Activated CD4-positive, alpha-beta T cell treated with anti-CD3 and anti-CD28 coated beads, Interleukin-2, Interleukin-4, amounts not matched to agents 100 ng/mL and 50 ng/mL, durations not matched to agents 16 hours and 8 hours (primary cell): ENCODE results near the gene NPFF.
A peak's percentile ranks its signal among the peaks of the same experiment; 100 is the strongest.
"Not testable (repeated sequence)": the region's sequence is repeated elsewhere in the genome, so short reads cannot be mapped to it uniquely, and the experiment has no call there.

Source experiments
- DNase-seq: peaks from one replicate; pipeline ENCODE4 v3.0.0-alpha.2; 2020; ENCODE audit warnings: low spot score

The NPFF gene, protein sequence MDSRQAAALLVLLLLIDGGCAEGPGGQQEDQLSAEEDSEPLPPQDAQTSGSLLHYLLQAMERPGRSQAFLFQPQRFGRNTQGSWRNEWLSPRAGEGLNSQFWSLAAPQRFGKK

DNA sequence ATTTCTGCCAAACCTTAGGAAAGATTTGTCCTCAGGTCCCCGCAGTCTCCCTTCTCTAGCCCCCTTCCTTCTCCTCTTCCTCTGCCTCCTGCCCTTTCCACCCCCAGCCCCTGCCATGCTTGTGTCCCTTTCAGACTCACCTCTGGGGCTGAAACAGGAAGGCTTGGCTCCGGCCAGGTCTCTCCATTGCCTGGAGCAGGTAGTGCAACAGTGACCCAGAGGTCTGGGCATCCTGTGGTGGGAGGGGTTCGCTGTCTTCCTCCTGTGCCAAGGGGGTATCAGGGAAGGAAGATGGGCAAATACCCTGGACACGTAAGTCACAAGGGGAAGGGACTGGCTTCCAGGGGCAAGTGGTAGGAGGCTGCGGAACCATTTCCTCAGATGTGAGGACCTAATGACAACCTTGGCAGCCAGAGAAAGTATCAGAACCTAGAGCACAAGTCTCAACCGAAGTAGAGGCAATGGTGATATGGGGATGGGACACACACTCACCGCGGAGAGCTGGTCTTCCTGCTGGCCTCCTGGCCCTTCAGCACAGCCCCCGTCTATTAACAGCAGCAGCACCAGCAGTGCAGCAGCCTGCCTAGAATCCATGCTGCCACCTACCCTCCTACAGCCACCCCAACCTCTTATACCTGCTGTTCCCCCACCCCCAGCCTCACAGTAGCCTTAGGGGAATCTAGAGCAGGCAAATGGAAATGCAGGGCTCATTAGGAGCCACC lies at the start of gene NPFF:
TSS of gene NPFF (minus strand) at position 604 of the 722 bp plus-strand sequence. CDS start at position 594, 10 bp downstream.
- DNase-seq: no peak

DNA sequence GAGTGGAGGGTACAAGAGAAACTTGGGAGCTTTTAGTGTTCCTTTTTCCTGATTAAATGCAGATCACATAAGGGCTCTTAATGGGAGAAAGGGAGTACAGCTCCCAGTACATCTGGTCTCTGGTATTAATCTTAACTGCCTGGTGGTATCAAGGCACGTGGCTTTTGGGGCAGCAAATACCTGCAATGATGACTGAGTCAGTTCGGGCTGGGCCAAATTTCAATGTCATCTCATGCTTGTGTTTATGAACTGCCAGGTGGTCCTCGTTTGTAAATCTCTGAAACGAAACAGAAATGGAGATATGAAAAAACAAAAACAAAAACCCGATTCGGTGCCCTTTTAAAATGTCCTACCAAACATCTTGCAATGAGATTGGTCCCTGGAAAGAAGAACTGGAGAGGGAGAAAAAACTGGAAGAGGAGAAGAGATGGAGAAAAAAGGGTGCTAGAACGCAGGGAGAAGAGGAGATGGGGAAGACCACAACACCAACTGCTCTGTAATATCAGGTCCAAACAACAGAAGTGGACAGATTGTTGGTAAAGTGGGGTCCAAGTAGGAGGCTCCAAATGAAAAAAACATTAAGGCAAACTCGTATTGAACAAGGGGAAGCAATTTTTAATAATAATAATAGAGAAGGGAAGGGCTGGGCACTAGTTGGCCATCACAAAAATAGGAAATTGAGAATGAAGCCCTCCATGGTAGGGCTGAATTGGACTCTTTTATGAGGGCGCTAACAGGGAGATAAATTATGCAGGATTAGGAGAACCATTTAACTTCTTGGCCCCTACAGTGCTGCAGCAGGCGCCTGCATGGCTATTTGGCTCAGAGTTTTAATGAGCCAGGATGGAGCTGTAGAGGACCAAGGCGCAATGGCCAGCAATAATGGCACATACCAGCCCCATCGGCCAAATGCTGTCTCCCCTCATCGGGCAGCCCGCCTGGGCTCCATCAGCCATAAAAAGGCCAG lies 45.4 kb upstream of the NPFF start:
- no peak for DNase-seq

DNA sequence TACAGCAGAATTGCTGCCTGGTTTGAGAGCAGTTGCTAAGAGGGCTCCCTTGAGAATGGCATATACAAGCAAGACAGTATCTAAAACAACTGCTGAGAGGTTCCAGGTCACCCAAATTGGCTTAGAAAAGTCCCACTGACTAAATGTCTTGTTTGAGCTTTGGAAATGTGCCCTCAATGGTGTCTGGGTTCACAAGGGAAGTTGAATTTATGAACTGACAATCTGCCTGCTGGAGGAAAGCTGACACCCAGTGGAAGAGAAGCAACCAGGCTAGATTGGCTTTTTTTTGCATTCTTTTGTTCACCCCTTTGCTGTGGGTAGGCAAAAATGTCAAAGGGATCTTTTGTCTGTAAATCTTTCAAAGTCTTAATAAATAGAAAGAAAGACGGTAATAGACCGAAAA lies 44.6 kb upstream of the NPFF start:
- no peak for DNase-seq

DNA sequence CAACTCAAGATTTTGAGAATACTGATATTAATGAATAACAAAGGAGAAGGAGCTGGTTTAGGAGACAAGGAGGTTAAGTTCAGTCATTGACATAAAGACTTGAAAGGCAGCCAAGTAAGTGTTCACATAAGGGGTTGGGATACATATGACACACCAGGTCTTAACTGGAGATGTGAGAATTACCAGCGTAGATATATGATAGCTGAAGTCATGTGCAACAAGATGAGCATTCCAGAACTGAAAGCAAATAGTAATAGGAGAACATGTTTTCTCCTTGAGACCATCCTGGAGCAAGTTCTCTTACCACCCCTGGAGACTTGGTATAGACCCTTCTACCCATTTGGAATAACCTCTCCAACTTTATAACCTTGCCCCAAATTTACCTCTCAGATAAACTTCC lies 43.3 kb upstream of the NPFF start:
- no peak for DNase-seq

DNA sequence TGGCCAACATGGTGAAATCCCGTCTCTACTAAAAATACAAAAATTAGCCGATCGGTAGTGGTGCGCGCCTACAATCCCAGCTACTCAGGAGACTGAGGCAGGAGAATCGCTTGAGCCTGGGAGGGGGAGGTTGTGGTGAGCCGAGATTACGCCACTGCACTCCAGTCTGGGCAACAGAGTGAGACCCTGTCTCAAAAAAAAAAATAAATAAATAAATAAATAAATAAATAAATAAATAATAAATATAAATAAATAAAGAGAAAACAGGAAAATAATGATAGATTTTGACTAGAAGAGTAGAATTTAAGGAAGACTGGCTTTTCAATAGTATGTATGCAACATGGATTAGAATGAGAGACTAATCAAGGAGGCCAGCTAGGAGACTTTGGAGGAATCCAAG lies 42.8 kb upstream of the NPFF start:
- DNase-seq: not testable (repeated sequence)

DNA sequence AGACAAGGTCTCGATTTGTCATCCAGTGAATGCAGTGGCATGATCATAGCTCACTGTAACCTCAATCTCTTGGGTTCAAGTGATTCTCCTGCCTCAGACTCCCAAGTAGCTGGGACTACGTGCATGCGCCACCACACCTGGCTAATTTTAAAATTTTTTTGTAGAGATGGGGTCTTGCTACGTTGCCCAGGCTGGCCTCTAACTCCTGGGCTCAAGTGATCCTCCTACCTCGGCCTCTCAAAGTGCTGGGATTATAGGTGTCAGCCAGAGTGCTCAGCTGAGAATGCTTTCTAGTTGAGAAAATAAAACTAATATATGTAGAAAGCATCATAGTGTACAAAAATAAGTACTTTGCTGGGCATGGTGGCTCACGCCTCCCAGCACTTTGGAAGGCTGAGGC lies 41.1 kb upstream of the NPFF start:
- not testable (repeated sequence) for DNase-seq

DNA sequence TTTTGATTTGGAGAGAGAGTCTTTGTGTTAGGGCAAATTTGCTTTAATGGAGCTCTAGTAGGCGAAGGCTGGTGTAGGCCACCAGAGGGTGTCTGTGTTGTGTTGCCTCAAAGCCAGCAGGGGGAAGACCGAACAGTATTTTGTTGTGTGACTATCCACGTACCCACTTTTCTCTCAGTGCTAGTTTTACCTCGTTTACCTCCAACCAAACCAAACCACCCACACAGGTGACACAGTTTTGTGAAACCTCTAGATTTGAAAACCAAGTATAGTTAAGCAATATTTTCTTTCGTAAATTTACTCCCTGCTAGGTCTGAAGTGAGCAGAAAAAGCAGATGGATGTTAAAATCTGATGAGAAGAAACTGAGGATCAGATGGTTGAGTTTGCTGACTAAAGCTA lies 36.3 kb upstream of the NPFF start:
- peak; percentile 63 for DNase-seq

DNA sequence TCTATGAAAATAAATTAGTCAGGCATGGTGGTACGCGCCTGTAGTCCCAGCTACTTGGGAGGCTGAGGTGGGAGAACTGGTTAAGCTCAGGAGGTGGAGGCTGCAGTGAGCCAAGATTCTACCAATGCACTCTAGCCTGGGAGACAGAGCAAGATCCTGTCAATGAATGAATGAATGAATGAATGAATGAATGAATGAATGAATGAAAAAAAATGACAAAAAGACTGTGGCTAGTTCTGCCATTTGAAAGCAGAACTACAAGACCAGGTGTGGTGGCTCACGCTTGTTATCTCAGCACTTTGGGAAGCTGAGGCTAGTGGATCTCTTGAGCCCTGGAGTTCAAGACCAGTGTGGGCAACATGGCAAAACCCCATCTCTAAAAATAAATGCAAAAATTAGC lies 32.2 kb upstream of the NPFF start:
- DNase-seq: no peak

DNA sequence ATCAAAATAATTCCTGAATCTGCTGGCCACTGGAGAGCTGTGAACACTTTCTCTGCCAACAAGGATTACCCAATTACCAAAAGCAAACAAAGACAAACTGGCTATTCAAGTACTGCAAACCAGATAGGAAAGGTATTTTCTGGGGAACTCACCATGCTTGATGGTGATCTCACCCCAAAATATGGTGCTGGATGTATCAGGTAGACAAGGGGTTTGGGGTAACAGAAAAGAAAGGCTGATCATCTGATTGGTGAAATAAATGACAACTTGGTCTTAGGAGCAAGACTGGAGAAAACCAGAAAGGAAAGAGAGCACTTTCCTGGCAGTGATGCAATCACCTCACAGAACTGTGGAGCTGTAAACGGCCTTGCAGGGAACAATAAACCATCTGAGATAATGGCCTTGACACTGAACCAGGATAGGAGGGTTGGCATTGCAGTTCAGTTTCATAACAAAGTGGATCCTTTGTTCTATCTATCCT lies 31.0 kb upstream of the NPFF start:
- DNase-seq: no peak

DNA sequence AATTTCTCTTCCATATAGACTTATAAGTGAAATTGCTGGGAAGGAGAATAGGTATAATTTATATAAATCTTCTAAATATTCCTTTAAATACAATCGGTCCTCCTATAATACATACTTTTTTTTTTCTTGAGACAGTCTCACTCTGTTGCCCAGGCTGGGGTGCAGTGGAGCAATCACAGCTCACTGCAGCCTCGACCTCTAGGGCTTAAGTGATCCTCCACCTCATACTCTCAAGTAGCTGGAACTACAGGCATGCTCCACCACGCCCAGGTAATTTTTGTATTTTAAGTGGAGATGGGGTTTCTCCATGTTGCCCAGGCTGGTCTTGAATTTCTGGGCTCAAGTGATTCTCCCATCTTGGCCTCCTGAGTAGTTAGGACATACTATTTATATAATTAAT lies 29.7 kb upstream of the NPFF start:
- no peak for DNase-seq

DNA sequence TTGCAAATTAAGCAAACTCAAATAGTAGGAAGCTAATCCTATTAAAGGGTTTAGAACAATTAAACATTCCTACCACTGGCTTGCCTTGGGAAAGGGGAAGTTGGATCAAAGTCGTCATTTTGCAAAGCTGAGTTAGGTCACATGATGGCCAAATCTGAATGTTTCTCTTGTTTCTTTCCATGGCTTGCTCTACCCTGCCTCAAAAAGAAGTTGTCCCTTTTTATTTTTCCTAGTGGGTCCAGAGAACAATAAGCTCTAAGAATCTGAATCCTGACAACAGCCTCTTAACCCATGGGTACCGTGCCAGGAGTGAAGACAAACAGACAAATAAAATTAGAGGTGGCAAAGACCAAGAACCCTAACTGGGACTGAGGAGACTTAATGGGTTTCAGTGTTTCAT lies 26.2 kb upstream of the NPFF start:
- DNase-seq: no peak

DNA sequence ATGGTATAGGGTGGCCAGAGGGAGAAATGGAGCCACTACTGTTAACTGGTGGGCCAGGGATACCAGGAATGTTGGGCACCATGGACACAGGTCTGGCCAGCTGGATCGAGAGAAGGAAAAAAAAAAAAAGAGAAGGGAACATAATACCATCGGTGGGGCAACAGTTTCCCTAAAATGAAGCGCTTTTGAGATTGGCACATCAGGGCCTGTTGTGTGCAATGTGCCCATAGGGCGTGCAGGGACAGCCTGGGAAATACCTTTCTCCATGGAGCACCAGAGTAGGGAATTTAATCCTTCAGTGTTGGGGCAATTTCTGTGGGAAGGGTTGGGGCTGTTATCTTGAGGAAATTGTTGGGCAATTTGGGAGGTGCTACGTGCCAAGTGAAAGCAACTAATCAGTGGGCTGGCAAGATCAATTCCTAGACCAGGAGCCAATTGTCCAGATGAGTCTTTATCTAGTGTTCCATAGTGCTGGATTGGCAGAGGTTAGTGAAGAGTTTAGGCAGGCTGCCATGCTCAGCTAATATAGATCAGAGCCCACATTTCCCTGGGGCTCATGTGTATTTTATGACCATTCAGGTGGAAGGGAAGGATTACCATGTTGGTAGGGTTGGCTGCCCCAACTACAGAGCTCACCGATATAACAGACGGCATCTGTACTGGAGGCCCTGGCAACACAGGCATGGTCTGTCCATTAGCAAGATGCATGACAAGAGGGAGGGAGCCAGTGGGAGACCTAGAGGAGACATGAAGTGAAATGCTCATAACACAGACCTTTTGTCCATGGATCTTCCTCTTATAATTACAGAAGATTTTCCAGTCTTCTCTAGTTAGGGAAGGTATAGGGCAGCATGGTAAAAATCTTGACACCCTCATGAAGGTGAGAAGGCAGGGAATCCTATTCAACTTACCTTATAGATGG lies 25.5 kb upstream of the NPFF start:
- no peak for DNase-seq

DNA sequence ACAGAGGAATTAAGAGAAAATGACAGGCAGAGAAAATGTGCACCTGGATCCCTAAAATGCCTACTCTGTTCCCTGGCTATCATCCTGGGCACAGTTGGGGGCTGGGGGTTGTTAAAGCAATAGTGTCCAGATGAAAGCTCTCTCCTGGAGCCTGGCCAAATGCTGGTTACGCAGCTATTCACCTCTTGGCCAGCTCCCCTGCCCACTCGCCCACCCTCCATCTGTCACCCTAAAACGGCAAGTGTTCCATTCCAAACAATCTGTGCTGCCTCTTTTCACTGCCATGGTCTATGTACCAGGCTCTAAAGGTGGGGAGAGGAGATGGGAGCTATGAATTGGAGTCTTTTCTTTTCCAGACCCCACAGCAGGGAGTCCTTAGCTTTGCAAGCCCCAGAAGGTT lies 24.7 kb upstream of the NPFF start:
- DNase-seq: no peak

DNA sequence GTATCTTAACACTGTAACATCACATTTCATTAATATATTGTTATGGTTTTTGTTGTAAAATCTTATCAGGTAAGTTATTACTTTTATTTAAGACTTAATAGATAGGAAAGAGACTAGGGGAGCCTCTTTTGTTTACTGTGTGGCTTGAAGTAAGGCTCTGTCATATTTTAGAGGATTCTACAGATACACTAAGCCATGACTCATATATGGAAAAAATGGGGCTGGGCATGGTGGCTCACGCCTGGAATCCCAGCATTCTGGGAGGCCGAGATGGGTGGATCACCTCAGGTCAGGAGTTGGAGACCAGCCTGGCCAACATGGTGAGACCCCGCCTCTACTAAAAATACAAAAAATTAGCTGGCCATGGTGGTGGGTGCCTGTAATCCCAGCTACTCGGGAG lies 23.6 kb upstream of the NPFF start:
- DNase-seq: no peak

DNA sequence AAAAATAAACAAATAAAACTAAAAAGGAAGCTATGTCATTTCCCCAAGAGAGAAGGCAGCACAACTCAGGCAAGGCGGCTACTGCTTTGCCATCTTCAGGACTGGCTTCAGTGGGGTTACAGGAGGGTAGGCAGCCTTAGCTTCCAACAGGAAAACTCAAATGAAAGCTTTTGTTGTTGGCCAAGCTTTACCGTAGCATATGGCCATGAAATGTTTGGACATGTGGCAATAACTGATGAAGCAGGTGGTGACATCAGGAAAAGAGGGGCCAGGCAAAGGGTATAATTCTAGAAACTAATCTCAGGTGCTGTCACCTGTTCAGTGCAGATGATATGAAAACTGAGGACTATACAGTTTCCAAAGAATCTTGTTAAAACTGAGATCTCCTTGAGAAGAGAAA lies 22.8 kb upstream of the NPFF start:
- DNase-seq: no peak

DNA sequence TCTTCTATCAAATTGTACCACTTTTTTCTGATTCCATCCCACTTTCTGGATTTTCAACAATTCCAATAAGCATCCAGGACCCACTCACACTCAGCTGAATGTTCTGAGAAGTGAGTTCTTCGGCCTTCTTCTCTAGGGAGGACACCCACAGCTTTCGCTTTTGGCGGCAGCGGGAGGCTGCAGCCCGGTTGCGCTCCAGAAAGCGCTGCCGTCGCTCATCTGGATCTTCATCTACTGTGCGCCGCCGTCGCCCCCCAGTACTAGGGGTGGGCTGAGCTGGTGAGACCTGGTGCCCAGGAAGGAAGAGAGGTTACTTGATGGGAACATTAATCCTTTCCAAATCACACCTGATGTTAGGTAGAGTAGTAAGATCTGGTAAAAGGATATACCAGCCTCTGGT lies 17.2 kb upstream of the NPFF start:
- no peak for DNase-seq

DNA sequence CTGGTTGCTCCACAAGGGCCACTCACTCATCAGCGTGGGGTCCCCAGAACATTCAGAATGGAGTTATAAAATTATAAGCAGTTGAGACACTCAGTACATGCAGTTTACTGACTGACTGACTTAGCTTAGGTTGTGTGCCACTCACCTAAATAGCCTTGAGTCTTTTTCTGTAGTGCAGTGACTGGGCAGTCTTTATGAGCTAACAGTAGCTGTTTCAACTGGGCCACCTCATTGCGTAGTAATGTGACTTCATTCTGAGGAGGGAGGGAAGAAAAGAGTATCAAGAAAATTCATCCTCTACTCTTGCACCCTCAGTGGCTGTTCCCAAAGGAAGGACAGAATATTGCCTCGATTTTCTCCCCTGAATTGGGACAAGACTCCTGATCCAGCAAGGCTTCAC lies 15.8 kb upstream of the NPFF start:
- DNase-seq: no peak

DNA sequence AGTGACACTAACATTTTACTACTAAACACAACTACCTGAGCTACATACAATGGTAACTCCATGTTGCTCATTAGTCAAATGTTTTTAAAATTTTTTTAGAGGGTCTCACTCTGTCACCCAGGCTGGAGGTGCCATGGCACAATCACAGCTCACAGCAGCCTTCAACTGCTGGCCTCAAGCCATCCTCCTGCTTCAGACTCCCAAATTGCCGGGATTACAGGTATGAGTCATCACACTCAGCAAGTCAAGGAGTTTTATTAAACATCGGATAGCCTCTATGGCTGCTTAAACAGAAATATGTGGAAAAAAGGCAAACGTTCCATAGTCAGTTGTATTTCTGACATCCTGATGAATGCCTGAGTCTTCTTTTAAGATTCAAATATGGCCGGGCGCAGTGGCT lies 11.1 kb upstream of the NPFF start:
- DNase-seq: no peak

DNA sequence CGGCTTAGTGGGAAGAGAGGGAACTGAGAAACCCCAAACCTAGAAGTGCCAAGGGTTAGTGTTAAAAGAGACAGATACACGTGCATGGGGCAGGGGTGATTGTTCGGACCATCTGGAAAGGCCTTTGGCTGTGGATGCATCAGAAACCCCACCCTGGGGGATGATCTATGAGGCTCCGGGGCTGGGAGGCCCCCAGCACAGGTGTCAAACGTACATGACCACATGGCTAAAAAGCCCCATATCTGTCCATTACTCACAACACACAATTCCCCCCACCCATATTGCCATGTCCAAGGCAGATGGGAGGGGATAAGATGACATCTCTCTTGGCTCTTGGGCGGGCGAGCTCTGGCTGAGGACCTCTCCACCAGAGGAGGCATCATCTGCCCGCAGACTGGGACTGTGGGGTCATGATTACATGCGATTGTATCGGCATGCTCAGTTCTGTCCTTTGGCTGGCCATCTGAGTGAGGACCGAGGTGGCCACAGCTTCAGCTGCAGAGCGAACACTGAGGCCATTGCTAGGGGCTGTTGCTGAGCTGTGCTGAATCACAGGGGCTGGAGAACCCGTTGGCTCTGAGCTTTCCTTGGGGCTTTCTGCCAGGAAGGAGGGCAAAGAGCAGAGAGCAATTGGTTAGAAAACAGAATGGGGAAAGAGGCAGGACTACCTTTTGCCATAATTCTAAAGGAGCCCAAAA lies 9.6 kb upstream of the NPFF start:
- DNase-seq: no peak

DNA sequence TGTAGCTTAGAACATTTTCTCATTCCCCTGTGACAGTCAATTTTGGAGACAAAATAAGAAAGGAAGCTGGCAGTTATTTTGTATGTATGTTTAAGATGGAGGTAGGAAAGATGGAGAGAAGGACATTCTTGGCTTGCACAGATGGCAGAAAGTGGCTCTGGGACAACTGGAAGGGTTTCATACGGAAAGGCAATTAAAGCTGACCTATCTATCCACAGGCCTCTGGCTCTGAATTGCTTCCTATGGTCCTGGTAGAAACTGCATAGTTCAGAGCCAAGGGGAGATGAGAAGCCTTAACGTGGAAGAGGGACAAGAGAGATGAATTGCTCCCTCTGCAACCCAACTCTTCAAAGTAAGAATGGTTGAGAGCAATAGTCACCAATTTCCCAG lies 8.0 kb upstream of the NPFF start:
- DNase-seq: no peak

DNA sequence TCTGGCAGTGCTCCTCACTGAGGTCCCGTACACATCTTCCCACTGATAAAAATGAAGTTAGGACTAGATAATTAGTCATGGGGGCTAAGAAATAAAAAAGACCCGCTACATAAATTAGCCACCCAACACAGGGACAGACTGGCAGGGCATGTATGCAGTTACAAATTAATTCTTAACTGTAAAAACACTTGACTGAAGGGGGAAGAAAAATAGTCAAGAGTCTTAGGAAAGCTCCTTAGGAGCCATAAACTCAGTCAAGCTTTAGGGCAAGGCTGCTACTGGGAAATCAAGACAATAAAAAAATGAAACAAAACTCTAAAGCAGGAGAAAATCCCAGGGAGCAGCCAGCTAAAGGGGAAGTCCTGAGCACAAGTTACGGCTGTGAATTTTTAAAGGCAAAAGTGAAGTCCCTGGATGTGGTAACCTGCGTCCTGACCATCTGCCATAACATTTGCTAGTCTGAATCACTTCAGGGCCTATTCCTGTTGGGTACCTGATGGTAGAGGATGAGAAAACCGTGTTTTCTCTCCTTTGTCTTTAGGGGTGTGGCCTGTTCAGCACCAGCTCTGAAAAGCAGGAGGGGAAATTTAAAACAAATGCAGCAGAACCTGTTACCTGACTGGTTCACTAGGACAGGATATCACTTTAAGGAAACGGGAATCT lies 7.5 kb upstream of the NPFF start:
- no peak for DNase-seq
